ENCODE measurements around the gene PHETA1.

DNA sequence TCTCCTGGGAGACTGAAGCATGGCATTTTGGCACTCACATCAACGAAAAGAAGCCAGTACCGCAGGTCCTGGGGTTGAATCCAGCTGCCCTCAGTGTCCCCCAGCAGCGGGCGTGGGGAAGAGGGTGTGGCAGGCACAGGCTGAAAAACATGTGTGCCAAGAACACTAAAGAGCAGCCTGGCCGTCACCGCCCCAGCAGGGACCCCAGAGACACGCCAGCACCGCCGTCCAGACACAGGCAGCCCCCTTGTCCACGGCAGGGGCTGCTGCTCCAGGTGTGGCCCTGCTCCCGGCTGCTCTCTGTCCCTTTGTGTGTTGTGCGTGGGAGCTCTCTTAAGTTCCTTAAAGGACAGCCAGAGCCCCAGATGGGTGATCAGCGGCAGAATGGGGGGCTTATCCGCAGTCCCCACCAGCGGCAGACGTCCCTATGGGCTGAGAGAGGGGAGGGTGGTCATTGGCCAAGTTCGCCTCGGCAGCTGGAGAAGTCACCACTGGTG, 556 bp downstream of the PHETA1 start:
- TF ChIP-seq CTCF (IDR thresholded peaks at IDR 0.05), result no peak
- TF ChIP-seq POLR2A (IDR thresholded peaks at IDR 0.05), result no peak
- TF ChIP-seq POLR2AphosphoS5 (IDR thresholded peaks at IDR 0.05), result no peak
